ENCODE measurements around the gene EGR4. TPM values are rescaled to one million over a fixed set of nuclear protein-coding genes. Genes with fewer than 3 reads are reported as not detected.

EGR4 gene
- total and polyA plus RNA-seq, 2 of the 4 experiments (the other 2 are of a cell fraction), result not detected

GRCh38 chr2:73323551-73323950 lies 30.2 kb upstream of the EGR4 start:
- Histone ChIP-seq H3K79me1 (ENCODE audit: low read depth in 1 of 2, low read length in 2 of 2) (no peaks in the 10 kb centered on the region), H3K14ac (replicated peaks; ENCODE audit: low read depth, low read length) (no peak overlapping the region), H4K5ac (ENCODE audit: low read depth, low read length) (no peak overlapping the region), H3K23ac (ENCODE audit: low read depth, low read length) (no peak overlapping the region), H3K36me3 (ENCODE audit: control insufficient read depth, insufficient read depth, low read length) (no peaks in the 10 kb centered on the region), H2BK15ac (ENCODE audit: low read depth, low read length) (no peak overlapping the region), H2BK20ac (ENCODE audit: low read depth, low read length) (no peak overlapping the region), H4K20me1 (ENCODE audit: insufficient read depth, low read length) (no peaks in the 10 kb centered on the region), H2AFZ (replicated peaks; ENCODE audit: low read length, poor library complexity) (no peak overlapping the region), H3K4ac (ENCODE audit: low read depth, low read length) (no peak overlapping the region), H2AK9ac (replicated peaks; ENCODE audit: low read depth, low read length, poor library complexity) (no peak overlapping the region), H3K27ac (ENCODE audit: insufficient read depth, low read length) (no peak overlapping the region), H3K4me1 (ENCODE audit: control insufficient read depth, insufficient read depth, low read length) (no peaks in the 10 kb centered on the region), H3K9ac (ENCODE audit: low read depth, low read length) (no peak overlapping the region), H3K4me2 (ENCODE audit: low read depth, low read length) (no peak overlapping the region), H3K27me3 (ENCODE audit: control insufficient read depth, insufficient read depth, low read length) (peaks cover 20% of the 10 kb centered on the region), H3K56ac (ENCODE audit: extremely low read depth, insufficient read depth, low read length) (no peak overlapping the region), H4K8ac (ENCODE audit: low read depth in 2 of 2, low read length in 2 of 2) (no peak overlapping the region), H3K18ac (ENCODE audit: low read depth, low read length) (no peak overlapping the region), H3K9me3 (ENCODE audit: control insufficient read depth, insufficient read depth, low read length) (no peaks in the 10 kb centered on the region), H2AK5ac (ENCODE audit: low read depth, low read length) (no peak overlapping the region), H4K91ac (ENCODE audit: insufficient read depth, low read depth, low read length) (no peak overlapping the region), H3K4me3 (ENCODE audit: insufficient read depth, low read depth, low read length) (no peak overlapping the region), H2BK120ac (ENCODE audit: low read depth, low read length) (no peak overlapping the region), H2BK5ac (ENCODE audit: low read depth, low read length, poor library complexity, severe bottlenecking) (no peak overlapping the region), H3K9me1 (ENCODE audit: insufficient read depth, low read length) (no peaks in the 10 kb centered on the region)
- TF ChIP-seq, protein P1, sequence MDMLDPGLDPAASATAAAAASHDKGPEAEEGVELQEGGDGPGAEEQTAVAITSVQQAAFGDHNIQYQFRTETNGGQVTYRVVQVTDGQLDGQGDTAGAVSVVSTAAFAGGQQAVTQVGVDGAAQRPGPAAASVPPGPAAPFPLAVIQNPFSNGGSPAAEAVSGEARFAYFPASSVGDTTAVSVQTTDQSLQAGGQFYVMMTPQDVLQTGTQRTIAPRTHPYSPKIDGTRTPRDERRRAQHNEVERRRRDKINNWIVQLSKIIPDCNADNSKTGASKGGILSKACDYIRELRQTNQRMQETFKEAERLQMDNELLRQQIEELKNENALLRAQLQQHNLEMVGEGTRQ (IDR thresholded peaks at IDR 0.05; ENCODE audit: low read depth, low read length), result no peak
- TF ChIP-seq RAD21 (IDR thresholded peaks at IDR 0.05; ENCODE audit: low read length) (no peak), BHLHE40 (IDR thresholded peaks at IDR 0.05; ENCODE audit: low read depth, low read length) (no peak), RFX5 (IDR thresholded peaks at IDR 0.05; ENCODE audit: low read depth, low read length) (no peak), SMC3 (IDR thresholded peaks at IDR 0.05; ENCODE audit: low read depth, low read length) (no peak), NFE2L2 (IDR thresholded peaks at IDR 0.05; ENCODE audit: low read depth, low read length) (no peak), CEBPB (IDR thresholded peaks at IDR 0.05; ENCODE audit: low read depth, low read length) (no peak), POLR2A (IDR thresholded peaks at IDR 0.05; ENCODE audit: low read depth, low read length) (no peak)
- dilution Hi-C loops (cut with HindIII; ENCODE audit: low sequenced_read_pairs, unreplicated experiment), result no loop called here
- in situ Hi-C loops (cut with MboI; ENCODE audit: low sequenced_read_pairs), result no loop called here
- ATAC-seq (ENCODE audit: low read depth) (no peak), DNase-seq (no peak)
- ChIA-PET POLR2A (ENCODE audit: unreplicated experiment) (no interaction called here), CTCF (no interaction called here)
- 51% methylated on average over 2 of the region's 5 CpGs; no CpG with 5 or more reads in 1 of the 2 experiments for WGBS, 2 experiments (ENCODE audit: extremely low coverage in 2 of 2, insufficient read length in 1 of 2)
- no TSS peak for BruUV-seq (replicated peaks)
- intact Hi-C loops (cut with micrococcal nuclease), result no loop called here

Measured in IMR-90 (cell line).